GM23248 (cell line): ENCODE data around the gene CASTOR2.

Source experiments
- EZH2 ChIP-seq: fragments of 200-600 bp; sonication (generic); IDR thresholded peaks from 2 replicates; pipeline ENCODE4 v1.6.1; 2018; ENCODE audit warnings: antibody characterized with exemption, mild to moderate bottlenecking; ENCODE audit not compliant: insufficient read depth, poor library complexity, severe bottlenecking
- EZH2phosphoT487 ChIP-seq: fragments of 200-600 bp; sonication (generic); IDR thresholded peaks from 2 replicates; pipeline ENCODE4 v1.6.1; 2018; ENCODE audit warnings: antibody characterized with exemption, moderate library complexity, mild to moderate bottlenecking, low read depth; ENCODE audit not compliant: insufficient read depth

DNA sequence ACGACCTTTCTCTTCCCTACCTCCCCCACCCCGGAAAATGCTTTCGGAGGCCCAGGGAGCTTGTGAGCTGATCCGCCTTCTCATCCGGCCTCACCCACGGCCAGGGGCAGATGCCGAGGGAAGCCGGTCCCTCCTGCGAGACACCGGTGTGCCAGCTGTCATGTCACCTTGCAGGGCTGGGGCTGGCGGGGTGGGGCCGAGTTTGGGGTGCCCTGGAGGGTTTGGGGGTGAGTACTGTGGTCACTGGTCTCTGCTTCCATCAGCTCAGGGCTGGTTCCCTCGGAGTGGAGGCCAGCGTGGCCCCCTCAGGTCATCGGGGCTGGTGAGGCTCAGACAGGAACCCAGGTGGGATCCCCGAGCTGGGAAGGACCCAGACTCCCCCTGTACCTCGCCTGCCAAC is 60.4 kb downstream of the CASTOR2 start:
- TF ChIP-seq EZH2phosphoT487, result no peak
- no peak for TF ChIP-seq EZH2
